Mesenchymal stem cell (in vitro differentiated cells and primary cell): ENCODE measurements around the gene PPP1R1C.
A peak's percentile ranks its signal among the peaks of the same experiment; 100 is the strongest.

Source experiments
- DNase-seq: peaks from one replicate; pipeline ENCODE4 v3.0.0-alpha.2; 2013
- H2AFZ ChIP-seq: one replicate; pipeline ENCODE4 v1.6.1; 2013; ENCODE audit warnings: low read depth, mild to moderate bottlenecking, control low read depth, inconsistent platforms, low read length, moderate library complexity
- H2AK5ac ChIP-seq: 2 replicates; pipeline ENCODE4 v1.6.1; 2013; ENCODE audit warnings: low read length, moderate library complexity, mild to moderate bottlenecking, inconsistent platforms; ENCODE audit not compliant: severe bottlenecking
- H2BK120ac ChIP-seq: one replicate; pipeline ENCODE4 v1.6.1; 2013; ENCODE audit warnings: low read depth, mild to moderate bottlenecking, inconsistent platforms, low read length, moderate library complexity
- H2BK12ac ChIP-seq, 2 experiments: one replicate each; pipeline ENCODE4 v1.6.1; 2013; ENCODE audit warnings: inconsistent platforms in 2 of 2, low read length in 2 of 2, mild to moderate bottlenecking in 2 of 2, moderate library complexity in 2 of 2, control low read depth in 1 of 2
- H2BK15ac ChIP-seq: one replicate; pipeline ENCODE4 v1.6.1; 2013; ENCODE audit warnings: mild to moderate bottlenecking, low read depth, inconsistent platforms; ENCODE audit not compliant: poor library complexity, severe bottlenecking
- H2BK5ac ChIP-seq: 2 replicates; pipeline ENCODE4 v1.6.1; 2013; ENCODE audit warnings: low read depth, mild to moderate bottlenecking, low read length, control low read depth, inconsistent platforms; ENCODE audit not compliant: poor library complexity, severe bottlenecking
- H3K14ac ChIP-seq, 2 experiments: one replicate each; pipeline ENCODE4 v1.6.1; 2013; ENCODE audit warnings: inconsistent platforms in 2 of 2, low read length in 2 of 2, control low read depth in 1 of 2, mild to moderate bottlenecking in 1 of 2, moderate library complexity in 1 of 2
- H3K18ac ChIP-seq, 2 experiments: one replicate each; pipeline ENCODE4 v1.6.1; 2013; ENCODE audit warnings: inconsistent platforms in 2 of 2, low read length in 2 of 2, control low read depth in 1 of 2, low read depth in 1 of 2, mild to moderate bottlenecking in 1 of 2
- H3K23ac ChIP-seq, 2 experiments: one replicate each; pipeline ENCODE4 v1.6.1; 2013; ENCODE audit warnings: inconsistent platforms in 2 of 2, low read length in 2 of 2, mild to moderate bottlenecking in 2 of 2, moderate library complexity in 2 of 2, control low read depth in 1 of 2
- H3K27ac ChIP-seq: 2 replicates; pipeline ENCODE4 v1.5.1; 2013; ENCODE audit warnings: mild to moderate bottlenecking, moderate library complexity, low read length, control low read depth, inconsistent platforms; ENCODE audit not compliant: poor library complexity, severe bottlenecking
- H3K27me3 ChIP-seq, 2 experiments: 2 replicates each; pipeline versions ENCODE4 v1.6.1 to v1.7.0; 2013; ENCODE audit warnings: low read length in 2 of 2, mild to moderate bottlenecking in 2 of 2, moderate library complexity in 2 of 2, control low read depth in 1 of 2, inconsistent platforms in 1 of 2; ENCODE audit not compliant: control insufficient read depth in 1 of 2, insufficient read depth in 1 of 2
- H3K36me3 ChIP-seq, 2 experiments: 2 replicates each; pipeline versions ENCODE4 v1.6.1 to v1.7.0; 2013; ENCODE audit warnings: low read length in 2 of 2, control low read depth in 1 of 2, inconsistent platforms in 1 of 2, low read depth in 1 of 2, mild to moderate bottlenecking in 1 of 2; ENCODE audit not compliant: insufficient read depth in 2 of 2, control insufficient read depth in 1 of 2
- H3K4ac ChIP-seq, 2 experiments: one replicate each; pipeline ENCODE4 v1.6.1; 2013; ENCODE audit warnings: inconsistent platforms in 2 of 2, low read length in 2 of 2, mild to moderate bottlenecking in 2 of 2, moderate library complexity in 2 of 2, control low read depth in 1 of 2, low read depth in 1 of 2
- H3K4me1 ChIP-seq: 2 replicates; pipeline ENCODE4 v1.6.1; 2013; ENCODE audit warnings: low read depth, low read length, control low read depth; ENCODE audit not compliant: control insufficient read depth, insufficient read depth
- H3K4me2 ChIP-seq: 2 replicates; pipeline ENCODE4 v1.6.1; 2013; ENCODE audit warnings: low read length, mild to moderate bottlenecking, inconsistent platforms; ENCODE audit not compliant: poor library complexity, severe bottlenecking
- H3K4me3 ChIP-seq, 2 experiments: 2 replicates each; pipeline versions ENCODE4 v1.5.1 to v1.7.0; 2013; ENCODE audit warnings: low read length in 2 of 2, mild to moderate bottlenecking in 2 of 2, control low read depth in 1 of 2, low read depth in 1 of 2; ENCODE audit not compliant: insufficient read depth in 1 of 2
- H3K79me1 ChIP-seq: replicated peaks from 2 replicates; pipeline ENCODE4 v1.6.1; 2013; ENCODE audit warnings: mild to moderate bottlenecking, control low read depth, low read length, inconsistent platforms; ENCODE audit not compliant: poor library complexity, severe bottlenecking
- H3K9ac ChIP-seq: 2 replicates; pipeline ENCODE4 v1.7.0; 2013; ENCODE audit warnings: mild to moderate bottlenecking, low read length, moderate library complexity
- H3K9me3 ChIP-seq: 2 replicates; pipeline ENCODE4 v1.7.0; 2013; ENCODE audit warnings: mild to moderate bottlenecking, low read length; ENCODE audit not compliant: control insufficient read depth
- H4K8ac ChIP-seq: one replicate; pipeline ENCODE4 v1.6.1; 2013; ENCODE audit warnings: inconsistent platforms, mild to moderate bottlenecking, low read length, moderate library complexity
- H4K91ac ChIP-seq: one replicate; pipeline ENCODE4 v1.6.1; 2013; ENCODE audit warnings: mild to moderate bottlenecking, low read length, inconsistent platforms
- WGBS: methylation state at CpG from one replicate; pipeline ENCODE4 v1.1.7; 2013; ENCODE audit warnings: mixed read lengths; 5-methylcytosine and 5-hydroxymethylcytosine counted together

Gene PPP1R1C

DNA sequence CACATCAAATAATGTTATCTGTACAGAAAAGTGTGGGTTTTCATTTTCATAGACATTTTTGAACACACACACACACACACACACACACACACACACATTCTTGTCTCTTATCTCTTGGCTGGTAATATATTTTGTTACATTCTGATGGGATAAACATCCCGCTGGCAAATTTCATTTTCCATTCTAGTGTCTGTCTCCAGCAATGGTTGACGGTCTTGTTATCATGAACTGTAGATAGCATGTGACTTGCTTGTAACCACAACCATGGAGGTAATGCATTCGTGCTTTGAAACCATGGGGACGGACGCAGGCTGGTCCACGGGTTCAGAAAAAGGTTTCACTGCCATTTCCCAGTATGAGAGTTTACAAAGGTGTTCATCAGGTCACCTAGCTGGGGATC, 156.4 kb downstream of the PPP1R1C start:
- Histone ChIP-seq H3K9me3 (no peaks in the 10 kb centered on the region), H2BK120ac (no peak overlapping the region), H3K14ac (no peak overlapping the region), H3K36me3 (no peaks in the 10 kb centered on the region), H4K8ac (peak overlapping the region; percentile 36), H2AK5ac (peak overlapping the region; percentile 35), H2AFZ (no peak overlapping the region), H2BK12ac (peak overlapping the region in 1 of 2 experiments; percentile 39), H3K79me1 (no peaks in the 10 kb centered on the region), H3K4me3 (no peak overlapping the region), H2BK15ac (no peak overlapping the region), H3K9ac (no peak overlapping the region), H3K4me2 (no peak overlapping the region), H3K4me1 (peaks cover 2% of the 10 kb centered on the region), H3K18ac (peak overlapping the region in 1 of 2 experiments; percentile 8), H3K27ac (no peak overlapping the region), H3K27me3 (no peaks in the 10 kb centered on the region), H4K91ac (no peak overlapping the region), H3K23ac (no peak overlapping the region), H2BK5ac (no peak overlapping the region), H3K4ac (no peak overlapping the region)
- 91% methylated on average over 6 of the region's 6 CpGs for WGBS
- DNase-seq, result peak; percentile 28

GRCh38 chr2:182144041-182144775, 158.6 kb downstream of the PPP1R1C start:
- H4K91ac ChIP-seq, result no peak overlapping the region
- no peak overlapping the region for H3K18ac ChIP-seq
- no peak overlapping the region for H4K8ac ChIP-seq
- WGBS, result 69% methylated on average over 7 of the region's 7 CpGs
- H2BK5ac ChIP-seq, result no peak overlapping the region
- no peaks in the 10 kb centered on the region for H3K9me3 ChIP-seq
- no peaks in the 10 kb centered on the region for H3K36me3 ChIP-seq
- H3K9ac ChIP-seq, result no peak overlapping the region
- H3K4me1 ChIP-seq, result peaks cover 2% of the 10 kb centered on the region
- DNase-seq, result no peak
- no peak overlapping the region for H2BK15ac ChIP-seq
- no peak overlapping the region for H3K4me2 ChIP-seq
- H2AFZ ChIP-seq, result no peak overlapping the region
- H3K4ac ChIP-seq, result no peak overlapping the region
- H3K4me3 ChIP-seq, result no peak overlapping the region
- no peak overlapping the region for H3K14ac ChIP-seq
- H3K23ac ChIP-seq, result no peak overlapping the region
- H2BK120ac ChIP-seq, result no peak overlapping the region
- no peak overlapping the region for H2BK12ac ChIP-seq
- no peak overlapping the region for H2AK5ac ChIP-seq
- H3K27ac ChIP-seq, result peak overlapping the region; percentile 64
- no peaks in the 10 kb centered on the region for H3K27me3 ChIP-seq
- H3K79me1 ChIP-seq, result no peaks in the 10 kb centered on the region

DNA sequence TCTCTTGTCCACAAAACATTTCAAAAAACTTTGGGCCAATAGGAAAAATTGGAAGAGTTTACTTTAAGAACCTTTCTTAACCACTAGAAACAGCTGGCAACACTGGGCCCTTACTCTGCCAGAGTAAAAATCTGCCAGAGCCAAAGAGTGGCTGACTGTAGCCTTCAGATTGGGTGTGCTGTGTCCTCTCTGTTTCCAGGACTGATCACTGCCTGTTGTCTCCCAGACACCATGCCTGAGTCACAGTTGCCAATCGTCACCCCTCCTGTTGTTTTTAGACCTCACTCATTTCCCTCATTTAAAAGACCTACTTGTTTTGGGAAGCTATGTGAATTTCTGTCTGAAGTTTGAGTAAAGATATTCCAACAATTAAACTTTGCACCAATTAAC, 159.1 kb downstream of the PPP1R1C start:
- Histone ChIP-seq H3K23ac (no peak overlapping the region), H3K4me2 (no peak overlapping the region), H2BK12ac (no peak overlapping the region), H3K36me3 (no peaks in the 10 kb centered on the region), H3K9ac (peak overlapping the region; percentile 17), H4K8ac (no peak overlapping the region), H3K27me3 (no peaks in the 10 kb centered on the region), H4K91ac (no peak overlapping the region), H3K79me1 (no peaks in the 10 kb centered on the region), H3K4ac (no peak overlapping the region), H3K18ac (no peak overlapping the region), H3K4me1 (peaks cover 2% of the 10 kb centered on the region), H2AK5ac (no peak overlapping the region), H3K4me3 (no peak overlapping the region), H3K27ac (peak overlapping the region; percentile 10), H2AFZ (peak overlapping the region; percentile 46), H3K14ac (no peak overlapping the region), H2BK5ac (no peak overlapping the region), H2BK120ac (no peak overlapping the region), H2BK15ac (no peak overlapping the region), H3K9me3 (no peaks in the 10 kb centered on the region)
- DNase-seq, result no peak
- no CpG with 5 or more reads among the region's 1 CpG for whole genome bisulfite sequencing

GRCh38 chr2:182148344-182148743, 162.7 kb downstream of the PPP1R1C start:
- Histone ChIP-seq H3K18ac (no peak overlapping the region), H3K79me1 (no peaks in the 10 kb centered on the region), H3K4ac (no peak overlapping the region), H3K27me3 (no peaks in the 10 kb centered on the region), H2BK5ac (no peak overlapping the region), H4K91ac (no peak overlapping the region), H3K14ac (no peak overlapping the region), H3K9ac (no peak overlapping the region), H3K9me3 (no peaks in the 10 kb centered on the region), H2AK5ac (no peak overlapping the region), H3K4me3 (no peak overlapping the region), H2BK12ac (no peak overlapping the region), H2BK15ac (no peak overlapping the region), H3K4me2 (no peak overlapping the region), H3K23ac (no peak overlapping the region), H2AFZ (no peak overlapping the region), H3K4me1 (peaks cover 2% of the 10 kb centered on the region), H2BK120ac (no peak overlapping the region), H4K8ac (no peak overlapping the region), H3K27ac (no peak overlapping the region), H3K36me3 (no peaks in the 10 kb centered on the region)
- WGBS, result 70% methylated on average over 1 of the region's 2 CpGs
- DNase-seq, result no peak
